Ishikawa (cell line): ENCODE data around the gene EGF.

Experiments used
- CEBPB ChIP-seq: IDR thresholded peaks from 2 replicates; pipeline ENCODE4 v1.6.1; 2012
- CREB1 ChIP-seq: IDR thresholded peaks from 2 replicates; pipeline ENCODE4 v1.6.1; 2012; ENCODE audit warnings: low read depth
- EGR1 ChIP-seq: IDR thresholded peaks from 2 replicates; pipeline ENCODE4 v1.6.1; 2012
- EP300 ChIP-seq: IDR thresholded peaks from 2 replicates; pipeline ENCODE4 v1.6.1; 2012; ENCODE audit warnings: borderline replicate concordance
- FOXM1 ChIP-seq: IDR thresholded peaks from 2 replicates; pipeline ENCODE4 v1.6.1; 2012; ENCODE audit warnings: low read depth, borderline replicate concordance
- MAX ChIP-seq: IDR thresholded peaks from 2 replicates; pipeline ENCODE4 v1.6.1; 2012
- NFIC ChIP-seq: IDR thresholded peaks from 2 replicates; pipeline ENCODE4 v1.6.1; 2012
- RAD21 ChIP-seq: IDR thresholded peaks from 2 replicates; pipeline ENCODE4 v1.6.1; 2012; ENCODE audit warnings: low read depth
- REST ChIP-seq: IDR thresholded peaks from 2 replicates; pipeline ENCODE4 v1.6.1; 2012; ENCODE audit warnings: low read depth, mild to moderate bottlenecking
- TAF1 ChIP-seq: IDR thresholded peaks from 2 replicates; pipeline ENCODE4 v1.6.1; 2012; ENCODE audit warnings: low read depth, mild to moderate bottlenecking
- TCF12 ChIP-seq: IDR thresholded peaks from 2 replicates; pipeline ENCODE4 v1.6.1; 2012; ENCODE audit warnings: low read depth
- TEAD4 ChIP-seq: IDR thresholded peaks from 2 replicates; pipeline ENCODE4 v1.6.1; 2012
- USF1 ChIP-seq: IDR thresholded peaks from 2 replicates; pipeline ENCODE4 v1.6.1; 2012
- YY1 ChIP-seq: IDR thresholded peaks from 2 replicates; pipeline ENCODE4 v1.6.1; 2012; ENCODE audit warnings: low read depth
- ZBTB7A ChIP-seq: IDR thresholded peaks from 2 replicates; pipeline ENCODE4 v1.6.1; 2012; ENCODE audit warnings: low read depth

Gene EGF

GRCh38 chr4:109979920-109980717, 67.4 kb downstream of the EGF start:
- TF ChIP-seq EGR1 (no peak), FOXM1 (no peak), RAD21 (no peak), TCF12 (no peak), MAX (no peak), USF1 (no peak), ZBTB7A (no peak)

- TF ChIP-seq MAX (no peak), TEAD4 (no peak), EP300 (no peak), FOXM1 (no peak), TCF12 (no peak), EGR1 (no peak), ZBTB7A (no peak), USF1 (no peak), RAD21 (no peak), REST (no peak), NFIC (no peak), TAF1 (no peak), CREB1 (no peak), YY1 (no peak), CEBPB (no peak)
These were observed 69.3 kb downstream of the EGF start for GRCh38 chr4:109981936-109982335.

GRCh38 chr4:109982521-109982920, 69.8 kb downstream of the EGF start:
- TF ChIP-seq REST (no peak), EP300 (no peak), USF1 (no peak), CREB1 (no peak), ZBTB7A (no peak), TEAD4 (no peak), FOXM1 (no peak), EGR1 (no peak)

GRCh38 chr4:109985993-109986974, 73.6 kb downstream of the EGF start:
- TF ChIP-seq REST (no peak), USF1 (no peak)
